NCI-H345 treated with DMSO at 0.1 percent for 48 hours (cell line): ENCODE data around the gene NHLRC2.
"Not testable (repeated sequence)": the region's sequence is repeated elsewhere in the genome, so short reads cannot be mapped to it uniquely, and the experiment has no call there.

Experiments
- DNase-seq: peaks from one replicate; lab custom pipeline; 2025; ENCODE audit not compliant: unreplicated experiment; lab: John Stamatoyannopoulos, UW

The NHLRC2 gene

DNA sequence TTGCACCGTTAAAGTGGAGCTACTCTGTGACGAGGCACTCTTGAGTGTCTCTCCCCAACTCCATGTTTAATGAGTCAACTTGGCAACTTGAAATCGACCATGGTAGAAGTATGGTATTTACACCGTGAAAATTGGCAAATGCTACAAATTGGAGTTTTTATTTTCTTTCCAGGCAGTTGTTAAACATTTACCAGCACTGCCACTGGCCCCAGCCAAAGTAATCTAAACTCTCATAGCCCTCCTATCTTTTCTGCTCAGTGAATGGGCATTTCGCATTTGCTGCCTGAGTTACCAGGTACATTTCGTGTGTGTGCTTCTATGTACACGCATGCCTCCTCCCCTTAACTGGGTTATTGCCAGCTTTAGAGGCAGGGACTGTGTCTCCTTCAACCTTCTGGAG is 83.3 kb downstream of the NHLRC2 start:
- DNase-seq, result no peak

DNA sequence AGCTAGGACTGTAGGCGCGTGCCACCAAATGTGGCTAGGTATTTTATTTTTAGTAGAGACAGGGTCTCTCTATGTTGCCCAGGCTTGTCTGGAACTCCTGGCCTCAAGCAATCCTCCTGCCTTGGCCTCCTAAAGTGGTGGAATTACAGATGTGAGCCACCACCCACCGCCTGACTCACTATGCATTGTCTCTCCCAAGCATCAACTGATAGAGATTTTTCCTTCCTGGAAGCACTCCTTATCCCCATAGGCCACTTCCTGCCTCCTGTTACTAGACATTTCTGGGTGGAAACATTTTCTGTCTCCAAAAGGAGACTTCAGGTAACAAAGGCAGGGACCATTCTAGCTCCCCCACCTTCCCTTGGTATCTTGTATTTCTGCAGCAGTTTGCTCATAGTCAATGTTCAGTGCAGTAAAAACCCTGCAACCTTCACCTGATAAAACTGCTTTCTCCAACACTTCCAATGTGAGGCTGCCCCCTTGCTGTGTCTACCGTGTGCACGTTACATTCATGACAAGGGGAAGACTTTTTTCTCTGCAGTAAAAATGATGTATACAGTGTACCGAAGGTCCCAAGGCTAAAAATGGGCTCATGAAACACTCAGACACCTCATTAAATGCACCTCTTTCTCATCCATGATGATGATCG is 84.9 kb downstream of the NHLRC2 start:
- no peak for DNase-seq

- DNase-seq, result no peak
Observed at GRCh38 chr10:113941140-113941539, 86.7 kb downstream of the NHLRC2 start.

GRCh38 chr10:113943196-113943595 is 88.7 kb downstream of the NHLRC2 start:
- not testable (repeated sequence) for DNase-seq

GRCh38 chr10:113945075-113945686 is 90.7 kb downstream of the NHLRC2 start:
- no peak for DNase-seq

- no peak for DNase-seq
Observed at GRCh38 chr10:113945687-113946085, 91.2 kb downstream of the NHLRC2 start.

GRCh38 chr10:113947184-113948041 is 93.0 kb downstream of the NHLRC2 start:
- no peak for DNase-seq

GRCh38 chr10:113948048-113948447 is 93.6 kb downstream of the NHLRC2 start:
- DNase-seq, result no peak

DNA sequence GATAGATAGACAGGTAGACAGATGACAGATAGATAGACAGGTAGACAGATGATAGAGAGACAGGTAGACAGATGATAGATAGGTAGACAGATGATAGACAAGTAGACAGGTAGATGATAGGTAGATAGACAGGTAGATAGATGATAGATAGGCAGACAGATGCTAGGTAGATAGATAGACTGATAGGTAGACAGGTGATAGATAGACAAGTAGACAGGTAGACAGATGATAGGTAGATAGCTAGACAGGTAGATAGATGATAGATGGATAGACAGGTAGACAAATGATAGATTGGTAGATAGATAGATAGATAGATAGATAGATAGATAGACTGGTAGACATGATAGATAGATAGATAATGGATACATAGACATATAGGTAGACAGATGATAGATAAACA is 95.8 kb downstream of the NHLRC2 start:
- no peak for DNase-seq

GRCh38 chr10:113953505-113954272 is 99.2 kb downstream of the NHLRC2 start:
- no peak for DNase-seq

DNA sequence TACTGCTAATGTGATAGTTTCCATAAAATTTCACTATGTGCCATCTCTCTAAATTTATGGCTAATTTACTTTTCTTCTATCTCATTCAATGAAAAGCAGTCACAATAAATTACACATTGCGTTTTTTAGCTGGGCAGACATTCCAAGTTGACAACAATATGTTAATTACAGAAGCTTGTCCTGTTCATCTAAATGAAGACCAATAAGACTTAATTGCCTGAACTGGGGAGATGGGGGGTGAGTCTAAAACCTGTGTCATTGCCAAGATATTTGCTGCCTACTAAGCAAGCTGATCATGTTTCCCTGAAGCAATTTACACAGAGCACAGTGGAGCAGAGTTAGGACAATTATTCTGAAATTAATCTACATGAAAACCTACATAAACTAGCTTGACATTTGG is 99.9 kb downstream of the NHLRC2 start:
- no peak for DNase-seq

DNA sequence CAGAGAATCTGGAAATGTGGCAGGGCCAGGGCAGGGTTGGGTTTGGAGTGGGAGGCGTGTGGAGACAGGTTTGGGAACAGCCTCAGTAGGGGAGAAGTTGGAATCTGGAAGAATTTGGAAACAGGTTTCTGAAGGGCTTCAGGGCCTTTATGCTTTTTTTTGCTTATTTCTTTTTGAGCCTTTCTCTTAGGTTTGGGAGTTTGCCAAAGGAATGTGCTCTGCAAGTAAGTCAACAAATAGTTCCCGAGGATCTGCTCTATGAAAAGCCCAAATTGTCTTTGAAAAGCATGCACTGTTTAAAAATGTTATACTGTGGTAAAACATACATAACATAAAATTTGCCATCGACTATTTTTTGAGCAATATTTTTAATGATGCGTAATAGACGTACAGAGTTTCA is 102.6 kb downstream of the NHLRC2 start:
- DNase-seq, result no peak

DNA sequence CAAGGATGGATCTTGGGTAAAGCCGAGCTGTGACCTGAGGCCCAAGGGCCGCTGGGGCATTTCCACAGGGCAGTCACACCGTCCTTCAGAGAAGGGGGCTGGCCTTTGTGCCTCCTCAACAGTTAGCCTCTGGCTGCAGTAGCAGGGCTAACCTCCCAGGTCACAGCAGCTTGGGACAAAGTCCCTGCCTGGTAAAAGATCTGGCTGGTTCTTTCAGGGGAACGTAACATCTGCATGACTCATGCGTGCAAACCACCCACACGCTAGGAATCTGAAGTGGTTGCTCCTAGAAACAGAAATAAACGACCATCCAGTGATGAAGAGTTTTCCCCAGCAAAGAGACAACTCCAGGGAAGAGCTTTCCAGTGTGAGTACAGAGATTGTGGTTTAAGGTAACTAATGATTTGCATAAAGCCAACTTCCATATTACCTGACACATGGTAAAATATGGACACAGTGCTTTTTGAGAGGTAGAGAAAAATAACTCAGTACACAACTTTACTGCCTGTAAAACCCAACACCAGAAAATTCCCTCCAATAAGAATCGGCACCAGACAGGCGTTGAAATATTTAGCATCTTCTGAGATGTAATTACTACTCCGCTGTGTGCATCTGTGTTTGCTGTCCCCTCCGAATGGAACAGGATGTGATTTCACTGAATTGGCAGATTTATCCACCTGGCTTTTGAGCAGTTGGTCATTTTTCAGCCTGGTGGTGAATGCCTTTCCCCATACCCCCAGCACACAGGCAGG is 104.3 kb downstream of the NHLRC2 start:
- no peak for DNase-seq

DNA sequence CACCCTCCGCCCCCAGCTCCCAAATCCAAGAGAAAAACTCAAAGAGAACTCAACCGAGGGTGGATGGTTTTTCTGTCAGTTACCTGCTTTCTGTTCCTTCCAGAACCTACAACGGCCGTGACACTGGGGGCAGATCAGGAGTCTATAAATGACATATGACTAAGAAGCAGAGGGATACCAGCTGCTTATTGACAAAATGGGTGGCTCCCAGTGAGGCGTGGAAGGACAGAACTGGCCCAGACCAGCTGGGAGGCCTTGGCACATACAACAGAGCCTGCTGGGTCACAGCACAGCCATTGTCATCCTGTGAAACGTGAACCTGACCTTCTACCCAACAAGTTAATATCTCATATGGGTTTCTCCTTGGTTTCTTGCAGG is 104.9 kb downstream of the NHLRC2 start:
- no peak for DNase-seq

- DNase-seq, result no peak
Observed at GRCh38 chr10:113960617-113961181, 106.2 kb downstream of the NHLRC2 start.

DNA sequence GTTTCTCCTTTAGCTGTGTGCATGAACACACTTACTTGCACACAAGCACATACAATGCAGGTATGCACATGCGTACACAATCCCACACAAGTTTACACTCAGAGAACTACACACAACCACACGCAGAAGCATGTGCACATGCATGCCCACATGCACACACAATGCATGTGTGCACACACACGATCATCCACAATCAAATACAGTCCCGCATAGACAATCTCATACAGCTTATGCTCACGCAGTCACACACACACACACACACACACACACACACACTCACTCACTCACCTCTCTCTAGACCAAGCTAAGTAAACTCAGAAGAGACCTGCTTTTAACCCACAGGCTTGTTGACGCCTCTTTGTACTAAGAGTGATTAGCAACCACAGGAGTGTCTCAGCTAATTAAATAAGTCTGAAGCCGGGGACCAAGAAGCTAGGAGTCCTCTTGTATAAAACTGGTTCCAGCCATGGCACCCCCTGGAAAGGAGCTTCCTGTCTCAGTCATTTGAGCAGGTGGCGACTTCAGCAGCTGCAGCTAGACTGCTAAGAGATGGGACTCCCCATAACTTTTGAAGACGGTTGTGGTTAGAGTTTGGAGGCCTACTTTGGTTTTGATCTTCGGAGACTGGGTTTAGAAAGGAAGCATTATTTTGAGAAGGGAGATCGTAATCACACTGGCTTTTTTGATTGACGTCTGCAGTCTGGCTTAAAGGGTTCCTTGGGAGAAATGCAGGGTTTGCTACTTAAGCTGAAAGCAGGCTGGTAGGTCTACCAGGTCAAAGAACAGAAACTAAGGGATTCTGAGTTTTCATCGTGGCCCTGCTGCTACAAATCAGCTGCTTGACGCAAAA is 106.9 kb downstream of the NHLRC2 start:
- no peak for DNase-seq

DNA sequence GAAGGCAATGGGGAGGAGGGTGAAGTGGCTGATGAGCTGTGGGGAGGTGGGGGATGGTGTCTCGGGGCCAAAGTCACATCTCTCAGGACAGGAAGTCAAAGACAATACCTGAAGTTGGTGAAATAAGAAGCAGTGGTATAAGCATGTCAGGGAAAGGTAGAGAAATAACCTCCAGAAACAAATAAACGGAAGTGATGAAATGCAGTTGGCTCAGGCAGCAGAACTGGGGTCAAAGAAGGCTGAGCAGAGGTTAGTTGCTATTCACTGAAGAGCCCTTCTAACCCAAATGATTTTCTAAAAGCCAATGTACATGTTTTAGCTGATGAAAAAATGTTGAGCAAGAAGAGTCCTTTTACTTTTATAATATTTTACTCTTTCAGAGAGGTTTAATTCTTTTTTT is 110.6 kb downstream of the NHLRC2 start:
- no peak for DNase-seq

DNA sequence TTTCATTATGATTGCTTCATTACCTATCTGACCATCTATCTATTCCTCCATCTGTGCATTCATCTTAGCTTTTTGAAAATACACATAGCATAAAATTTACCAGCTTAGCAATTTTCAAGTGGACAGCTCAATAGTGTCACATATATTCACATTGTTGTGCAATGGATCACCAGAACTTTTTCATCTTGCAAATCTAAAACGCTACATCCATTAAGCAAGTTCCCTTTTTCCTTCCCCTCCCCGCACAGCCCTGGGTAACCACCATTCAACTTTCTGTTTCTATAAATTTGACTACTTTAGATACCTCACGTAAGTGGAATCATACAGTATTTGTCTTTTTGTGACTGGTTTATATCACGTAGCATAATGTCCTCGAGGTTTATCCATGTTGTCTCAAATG is 111.2 kb downstream of the NHLRC2 start:
- DNase-seq, result no peak
